Mesenchymal stem cell (in vitro differentiated cells and primary cell): ENCODE data around the gene ARL2.
"Not testable (repeated sequence)": the region's sequence is repeated elsewhere in the genome, so short reads cannot be mapped to it uniquely, and the experiment has no call there.

Source experiments
- DNase-seq: peaks from one replicate; pipeline ENCODE4 v3.0.0-alpha.2; 2013
- H2AFZ ChIP-seq: one replicate; pipeline ENCODE4 v1.6.1; 2013; ENCODE audit warnings: low read depth, mild to moderate bottlenecking, control low read depth, inconsistent platforms, low read length, moderate library complexity
- H2AK5ac ChIP-seq: 2 replicates; pipeline ENCODE4 v1.6.1; 2013; ENCODE audit warnings: low read length, moderate library complexity, mild to moderate bottlenecking, inconsistent platforms; ENCODE audit not compliant: severe bottlenecking
- H2BK120ac ChIP-seq: one replicate; pipeline ENCODE4 v1.6.1; 2013; ENCODE audit warnings: low read depth, mild to moderate bottlenecking, inconsistent platforms, low read length, moderate library complexity
- H2BK12ac ChIP-seq, 2 experiments: one replicate each; pipeline ENCODE4 v1.6.1; 2013; ENCODE audit warnings: inconsistent platforms in 2 of 2, low read length in 2 of 2, mild to moderate bottlenecking in 2 of 2, moderate library complexity in 2 of 2, control low read depth in 1 of 2
- H2BK15ac ChIP-seq: one replicate; pipeline ENCODE4 v1.6.1; 2013; ENCODE audit warnings: mild to moderate bottlenecking, low read depth, inconsistent platforms; ENCODE audit not compliant: poor library complexity, severe bottlenecking
- H2BK5ac ChIP-seq: 2 replicates; pipeline ENCODE4 v1.6.1; 2013; ENCODE audit warnings: low read depth, mild to moderate bottlenecking, low read length, control low read depth, inconsistent platforms; ENCODE audit not compliant: poor library complexity, severe bottlenecking
- H3K14ac ChIP-seq, 2 experiments: one replicate each; pipeline ENCODE4 v1.6.1; 2013; ENCODE audit warnings: inconsistent platforms in 2 of 2, low read length in 2 of 2, control low read depth in 1 of 2, mild to moderate bottlenecking in 1 of 2, moderate library complexity in 1 of 2
- H3K18ac ChIP-seq, 2 experiments: one replicate each; pipeline ENCODE4 v1.6.1; 2013; ENCODE audit warnings: inconsistent platforms in 2 of 2, low read length in 2 of 2, control low read depth in 1 of 2, low read depth in 1 of 2, mild to moderate bottlenecking in 1 of 2
- H3K23ac ChIP-seq, 2 experiments: one replicate each; pipeline ENCODE4 v1.6.1; 2013; ENCODE audit warnings: inconsistent platforms in 2 of 2, low read length in 2 of 2, mild to moderate bottlenecking in 2 of 2, moderate library complexity in 2 of 2, control low read depth in 1 of 2
- H3K27ac ChIP-seq: 2 replicates; pipeline ENCODE4 v1.5.1; 2013; ENCODE audit warnings: mild to moderate bottlenecking, moderate library complexity, low read length, control low read depth, inconsistent platforms; ENCODE audit not compliant: poor library complexity, severe bottlenecking
- H3K27me3 ChIP-seq, 2 experiments: 2 replicates each; pipeline versions ENCODE4 v1.6.1 to v1.7.0; 2013; ENCODE audit warnings: low read length in 2 of 2, mild to moderate bottlenecking in 2 of 2, moderate library complexity in 2 of 2, control low read depth in 1 of 2, inconsistent platforms in 1 of 2; ENCODE audit not compliant: control insufficient read depth in 1 of 2, insufficient read depth in 1 of 2
- H3K36me3 ChIP-seq, 2 experiments: 2 replicates each; pipeline versions ENCODE4 v1.6.1 to v1.7.0; 2013; ENCODE audit warnings: low read length in 2 of 2, control low read depth in 1 of 2, inconsistent platforms in 1 of 2, low read depth in 1 of 2, mild to moderate bottlenecking in 1 of 2; ENCODE audit not compliant: insufficient read depth in 2 of 2, control insufficient read depth in 1 of 2
- H3K4ac ChIP-seq, 2 experiments: one replicate each; pipeline ENCODE4 v1.6.1; 2013; ENCODE audit warnings: inconsistent platforms in 2 of 2, low read length in 2 of 2, mild to moderate bottlenecking in 2 of 2, moderate library complexity in 2 of 2, control low read depth in 1 of 2, low read depth in 1 of 2
- H3K4me1 ChIP-seq: 2 replicates; pipeline ENCODE4 v1.6.1; 2013; ENCODE audit warnings: low read depth, low read length, control low read depth; ENCODE audit not compliant: control insufficient read depth, insufficient read depth
- H3K4me2 ChIP-seq: 2 replicates; pipeline ENCODE4 v1.6.1; 2013; ENCODE audit warnings: low read length, mild to moderate bottlenecking, inconsistent platforms; ENCODE audit not compliant: poor library complexity, severe bottlenecking
- H3K4me3 ChIP-seq, 2 experiments: 2 replicates each; pipeline versions ENCODE4 v1.5.1 to v1.7.0; 2013; ENCODE audit warnings: low read length in 2 of 2, mild to moderate bottlenecking in 2 of 2, control low read depth in 1 of 2, low read depth in 1 of 2; ENCODE audit not compliant: insufficient read depth in 1 of 2
- H3K79me1 ChIP-seq: replicated peaks from 2 replicates; pipeline ENCODE4 v1.6.1; 2013; ENCODE audit warnings: mild to moderate bottlenecking, control low read depth, low read length, inconsistent platforms; ENCODE audit not compliant: poor library complexity, severe bottlenecking
- H3K9ac ChIP-seq: 2 replicates; pipeline ENCODE4 v1.7.0; 2013; ENCODE audit warnings: mild to moderate bottlenecking, low read length, moderate library complexity
- H3K9me3 ChIP-seq: 2 replicates; pipeline ENCODE4 v1.7.0; 2013; ENCODE audit warnings: mild to moderate bottlenecking, low read length; ENCODE audit not compliant: control insufficient read depth
- H4K8ac ChIP-seq: one replicate; pipeline ENCODE4 v1.6.1; 2013; ENCODE audit warnings: inconsistent platforms, mild to moderate bottlenecking, low read length, moderate library complexity
- H4K91ac ChIP-seq: one replicate; pipeline ENCODE4 v1.6.1; 2013; ENCODE audit warnings: mild to moderate bottlenecking, low read length, inconsistent platforms
- WGBS: methylation state at CpG from one replicate; pipeline ENCODE4 v1.1.7; 2013; ENCODE audit warnings: mixed read lengths; 5-methylcytosine and 5-hydroxymethylcytosine counted together

ARL2 gene

GRCh38 chr11:64971421-64972233 lies 42.3 kb upstream of the ARL2 start, which contains the start of gene MAJIN:
TSS of gene MAJIN (minus strand) at chr11:64972108. CDS start at chr11:64959405, 12,703 bp downstream.
- H3K9me3 ChIP-seq, result no peaks in the 10 kb centered on the region
- no peak within 1 kb of the TSS for H3K18ac ChIP-seq
- no peak within 1 kb of the TSS for H4K91ac ChIP-seq
- peak within 1 kb of the TSS; percentile 30 for H3K9ac ChIP-seq
- H3K14ac ChIP-seq, result no peak within 1 kb of the TSS
- peak within 1 kb of the TSS; percentile 39 for H2AFZ ChIP-seq
- H3K36me3 ChIP-seq, result no peaks in the 10 kb centered on the region
- no peak within 1 kb of the TSS for H3K4me2 ChIP-seq
- no peak within 1 kb of the TSS for H2BK120ac ChIP-seq
- H2BK15ac ChIP-seq, result no peak within 1 kb of the TSS
- H3K79me1 ChIP-seq, result no peaks in the 10 kb centered on the region
- peak within 1 kb of the TSS in 1 of 2 experiments; percentile 66 for H3K4me3 ChIP-seq
- WGBS, result 72% methylated on average over 63 of the region's 69 CpGs
- H2AK5ac ChIP-seq, result no peak within 1 kb of the TSS
- H3K27me3 ChIP-seq, result peaks cover 6 to 11% of the 10 kb centered on the region in 2 experiments
- no peak within 1 kb of the TSS for H3K23ac ChIP-seq
- H3K27ac ChIP-seq, result no peak within 1 kb of the TSS
- H2BK5ac ChIP-seq, result no peak within 1 kb of the TSS
- H3K4ac ChIP-seq, result no peak within 1 kb of the TSS
- H2BK12ac ChIP-seq, result no peak within 1 kb of the TSS
- H3K4me1 ChIP-seq, result no peaks in the 10 kb centered on the region
- DNase-seq, result peak; percentile 10
- peak within 1 kb of the TSS; percentile 17 for H4K8ac ChIP-seq

GRCh38 chr11:64974124-64974523 lies 39.8 kb upstream of the ARL2 start:
- H3K9me3 ChIP-seq, result no peaks in the 10 kb centered on the region
- no peak overlapping the region for H3K27ac ChIP-seq
- no peak overlapping the region for H2BK120ac ChIP-seq
- H3K4ac ChIP-seq, result no peak overlapping the region
- no peaks in the 10 kb centered on the region for H3K79me1 ChIP-seq
- H3K18ac ChIP-seq, result no peak overlapping the region
- H3K4me2 ChIP-seq, result no peak overlapping the region
- H4K91ac ChIP-seq, result no peak overlapping the region
- H3K4me3 ChIP-seq, result no peak overlapping the region
- H3K4me1 ChIP-seq, result no peaks in the 10 kb centered on the region
- no peak overlapping the region for H3K9ac ChIP-seq
- H2AK5ac ChIP-seq, result no peak overlapping the region
- no peaks in the 10 kb centered on the region for H3K36me3 ChIP-seq
- no peak for DNase-seq
- H3K23ac ChIP-seq, result no peak overlapping the region
- no peak overlapping the region for H4K8ac ChIP-seq
- peaks cover 6 to 16% of the 10 kb centered on the region in 2 experiments for H3K27me3 ChIP-seq
- no peak overlapping the region for H2BK15ac ChIP-seq
- no peak overlapping the region for H2BK5ac ChIP-seq
- no peak overlapping the region for H3K14ac ChIP-seq
- H2AFZ ChIP-seq, result no peak overlapping the region
- 64% methylated on average over 4 of the region's 5 CpGs for WGBS
- no peak overlapping the region for H2BK12ac ChIP-seq

DNA sequence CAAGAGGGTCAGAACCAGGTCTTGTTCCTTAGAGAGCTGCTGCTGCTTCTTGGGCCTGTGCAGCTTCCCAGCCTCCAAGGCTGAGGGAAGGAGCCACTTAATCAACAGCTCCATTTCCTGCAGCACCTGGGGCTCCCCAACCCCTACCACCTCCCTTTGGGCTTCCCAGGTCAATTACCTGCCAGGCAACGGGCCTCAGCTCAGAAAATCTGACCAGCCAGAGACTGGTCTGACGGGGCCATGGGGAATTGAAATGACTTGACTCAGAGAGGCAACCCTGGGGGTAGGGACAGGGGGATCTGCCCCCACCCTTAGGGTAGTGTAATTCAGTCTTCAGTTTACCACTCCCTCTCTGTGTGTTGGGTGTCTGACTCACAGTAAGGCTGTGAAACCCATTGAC lies 37.3 kb upstream of the ARL2 start:
- no peaks in the 10 kb centered on the region for H3K9me3 ChIP-seq
- H3K27ac ChIP-seq, result no peak overlapping the region
- no peak overlapping the region for H2AFZ ChIP-seq
- no peak overlapping the region for H3K4me3 ChIP-seq
- no peak overlapping the region for H3K14ac ChIP-seq
- no peak overlapping the region for H3K4ac ChIP-seq
- no peak overlapping the region for H3K23ac ChIP-seq
- H3K79me1 ChIP-seq, result no peaks in the 10 kb centered on the region
- H2BK15ac ChIP-seq, result no peak overlapping the region
- no peak overlapping the region for H2BK5ac ChIP-seq
- H2AK5ac ChIP-seq, result no peak overlapping the region
- WGBS, result 90% methylated on average over 2 of the region's 2 CpGs
- H2BK120ac ChIP-seq, result no peak overlapping the region
- no peak overlapping the region for H2BK12ac ChIP-seq
- H3K27me3 ChIP-seq, result peaks cover 6 to 15% of the 10 kb centered on the region in 2 experiments
- H4K91ac ChIP-seq, result no peak overlapping the region
- no peak overlapping the region for H3K18ac ChIP-seq
- no peak overlapping the region for H3K9ac ChIP-seq
- no peak overlapping the region for H4K8ac ChIP-seq
- H3K36me3 ChIP-seq, result no peaks in the 10 kb centered on the region
- DNase-seq, result no peak
- H3K4me2 ChIP-seq, result no peak overlapping the region
- no peaks in the 10 kb centered on the region for H3K4me1 ChIP-seq

DNA sequence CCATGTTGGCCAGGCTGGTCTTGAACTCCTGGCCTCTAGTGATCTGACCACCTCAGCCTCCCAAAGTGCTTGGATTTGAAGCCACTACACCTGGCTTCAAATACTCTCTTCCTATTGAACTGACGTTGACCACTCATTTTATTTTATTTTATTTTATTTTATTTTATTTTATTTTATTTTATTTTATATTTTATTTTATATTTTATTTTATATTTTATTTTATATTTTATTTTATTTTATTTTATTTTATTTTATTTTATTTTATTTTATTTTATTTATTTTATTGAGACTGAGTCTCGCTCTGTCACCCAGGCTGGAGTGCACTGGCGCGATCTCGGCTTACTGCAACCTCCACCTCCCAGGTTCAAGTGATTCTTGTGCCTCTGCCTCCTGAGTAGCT lies 30.6 kb upstream of the ARL2 start:
- not testable (repeated sequence) for H3K27ac ChIP-seq, H3K36me3 ChIP-seq, H3K4me3 ChIP-seq, H2BK12ac ChIP-seq, H3K9ac ChIP-seq, H3K9me3 ChIP-seq, H3K4me1 ChIP-seq, H3K23ac ChIP-seq, H3K14ac ChIP-seq, H3K27me3 ChIP-seq, H3K4me2 ChIP-seq, H3K4ac ChIP-seq, H2BK15ac ChIP-seq, H2BK5ac ChIP-seq, H4K91ac ChIP-seq, H3K79me1 ChIP-seq, DNase-seq, H2BK120ac ChIP-seq, H3K18ac ChIP-seq, H4K8ac ChIP-seq, H2AK5ac ChIP-seq, H2AFZ ChIP-seq
- whole genome bisulfite sequencing, result 97% methylated on average over 4 of the region's 5 CpGs
